Germinal center (tissue), 1 donor: ENCODE data around the gene TERT.
"Not testable (repeated sequence)": the region's sequence is repeated elsewhere in the genome, so short reads cannot be mapped to it uniquely, and the experiment has no call there.

Experiments used
- DNase-seq: peaks from one replicate; pipeline ENCODE4 v3.0.0; 2012; ENCODE audit warnings: mixed read lengths, low spot score

Gene TERT

DNA sequence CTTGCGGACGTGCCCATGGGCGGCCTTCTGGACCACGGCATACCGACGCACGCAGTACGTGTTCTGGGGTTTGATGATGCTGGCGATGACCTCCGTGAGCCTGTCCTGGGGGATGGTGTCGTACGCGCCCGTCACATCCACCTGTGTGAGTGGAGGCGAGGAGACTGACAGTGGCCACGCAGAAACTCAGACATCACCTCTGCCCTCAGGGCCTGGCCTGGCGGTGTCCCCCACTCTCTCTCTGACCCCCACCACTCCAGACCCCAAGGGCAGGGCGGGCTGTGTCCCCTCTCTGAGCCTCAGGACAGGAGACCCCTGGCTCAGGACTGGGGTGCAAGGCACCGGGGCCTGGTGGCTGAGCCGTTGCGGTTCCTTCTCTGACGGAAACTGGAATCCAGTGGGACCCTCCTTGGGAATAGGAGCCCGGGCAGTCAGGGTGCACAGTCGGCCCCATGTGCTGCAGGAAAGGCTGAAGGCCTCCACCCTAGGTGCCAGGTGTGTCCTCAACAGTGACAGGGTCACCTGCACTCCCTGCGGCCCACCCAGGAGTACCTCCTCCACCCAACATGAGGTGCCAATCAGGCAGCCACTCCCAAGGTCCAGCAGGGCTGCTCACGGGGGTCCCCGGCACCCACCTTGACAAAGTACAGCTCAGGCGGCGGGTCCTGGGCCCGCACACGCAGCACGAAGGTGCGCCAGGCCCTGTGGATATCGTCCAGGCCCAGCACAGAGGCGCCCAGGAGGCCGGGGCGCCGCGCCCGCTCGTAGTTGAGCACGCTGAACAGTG, 16.0 kb downstream of the TERT start:
- no peak for DNase-seq

DNA sequence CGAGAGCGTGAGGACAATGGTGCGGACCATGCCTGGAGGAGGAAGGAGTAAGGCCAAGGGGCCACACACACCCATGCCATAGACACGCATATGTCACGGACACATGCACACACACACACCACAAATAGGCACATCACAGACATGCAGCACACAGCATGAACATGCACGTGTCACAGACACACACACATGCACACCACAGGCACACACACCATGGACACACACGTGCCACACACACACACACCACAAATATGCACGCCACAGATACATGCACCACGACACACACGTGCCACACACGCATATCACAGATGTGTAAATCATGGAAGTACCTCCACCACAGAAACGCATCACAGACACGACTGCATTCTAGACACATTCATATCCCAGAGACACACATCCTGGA, 16.7 kb downstream of the TERT start:
- DNase-seq = no peak

DNA sequence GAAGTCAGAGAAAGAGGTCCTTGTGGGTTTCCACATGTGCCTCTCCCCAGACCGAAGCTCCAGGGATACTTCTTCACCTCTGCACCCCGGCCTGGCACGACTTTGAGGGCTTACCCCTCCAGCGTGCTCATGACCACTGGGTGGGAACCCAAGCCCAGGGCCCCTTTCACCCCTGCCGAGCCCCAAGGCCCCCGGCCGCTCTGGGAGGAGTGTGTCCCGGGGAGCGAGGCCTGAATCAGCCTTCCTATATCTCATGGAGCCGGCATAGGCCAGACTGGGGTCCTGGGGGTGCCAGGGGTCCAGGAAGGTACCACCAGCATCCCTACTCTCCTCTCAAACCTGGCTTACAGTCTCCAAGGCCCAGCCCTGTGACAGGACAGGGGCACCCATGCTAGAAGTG, 17.1 kb downstream of the TERT start:
- DNase-seq = no peak

DNA sequence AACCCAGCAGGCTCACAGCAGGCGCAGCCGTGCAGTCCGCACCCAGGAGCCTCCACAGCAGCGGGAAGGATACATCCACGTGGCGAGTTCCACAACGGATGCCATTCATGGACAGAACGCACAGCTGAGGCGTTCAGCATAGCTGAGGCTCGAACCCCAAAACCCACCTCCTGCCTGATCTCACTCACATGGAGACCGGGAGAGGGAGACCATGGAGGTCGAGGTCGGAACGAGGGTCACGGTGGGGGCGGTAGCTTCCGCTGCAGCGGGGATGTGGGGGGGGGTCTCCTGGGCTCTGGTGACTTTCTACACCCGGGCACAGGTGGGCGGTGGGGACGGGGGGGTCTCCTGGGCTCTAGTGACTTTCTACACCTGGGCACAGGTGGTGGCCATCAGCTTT, 17.5 kb downstream of the TERT start:
- no peak for DNase-seq

DNA sequence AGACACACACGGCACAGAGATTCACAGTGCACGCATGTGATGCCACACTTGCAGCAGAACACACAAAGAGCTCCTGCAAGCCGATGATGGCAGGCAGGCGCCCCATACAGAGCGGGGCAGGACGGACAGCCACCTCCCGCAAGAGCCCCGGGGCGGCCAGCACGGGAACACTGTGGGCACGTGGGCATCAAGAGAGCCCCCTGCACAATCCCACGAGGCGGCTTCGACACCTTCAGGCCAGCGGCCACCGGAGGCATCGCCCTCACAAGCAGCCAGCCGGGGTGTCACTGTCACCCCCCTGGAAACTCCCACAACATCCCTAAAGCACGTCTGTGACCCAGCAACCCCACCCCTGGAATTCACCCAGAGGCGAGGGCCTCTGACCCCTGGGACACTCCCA, 17.9 kb downstream of the TERT start:
- no peak for DNase-seq

DNA sequence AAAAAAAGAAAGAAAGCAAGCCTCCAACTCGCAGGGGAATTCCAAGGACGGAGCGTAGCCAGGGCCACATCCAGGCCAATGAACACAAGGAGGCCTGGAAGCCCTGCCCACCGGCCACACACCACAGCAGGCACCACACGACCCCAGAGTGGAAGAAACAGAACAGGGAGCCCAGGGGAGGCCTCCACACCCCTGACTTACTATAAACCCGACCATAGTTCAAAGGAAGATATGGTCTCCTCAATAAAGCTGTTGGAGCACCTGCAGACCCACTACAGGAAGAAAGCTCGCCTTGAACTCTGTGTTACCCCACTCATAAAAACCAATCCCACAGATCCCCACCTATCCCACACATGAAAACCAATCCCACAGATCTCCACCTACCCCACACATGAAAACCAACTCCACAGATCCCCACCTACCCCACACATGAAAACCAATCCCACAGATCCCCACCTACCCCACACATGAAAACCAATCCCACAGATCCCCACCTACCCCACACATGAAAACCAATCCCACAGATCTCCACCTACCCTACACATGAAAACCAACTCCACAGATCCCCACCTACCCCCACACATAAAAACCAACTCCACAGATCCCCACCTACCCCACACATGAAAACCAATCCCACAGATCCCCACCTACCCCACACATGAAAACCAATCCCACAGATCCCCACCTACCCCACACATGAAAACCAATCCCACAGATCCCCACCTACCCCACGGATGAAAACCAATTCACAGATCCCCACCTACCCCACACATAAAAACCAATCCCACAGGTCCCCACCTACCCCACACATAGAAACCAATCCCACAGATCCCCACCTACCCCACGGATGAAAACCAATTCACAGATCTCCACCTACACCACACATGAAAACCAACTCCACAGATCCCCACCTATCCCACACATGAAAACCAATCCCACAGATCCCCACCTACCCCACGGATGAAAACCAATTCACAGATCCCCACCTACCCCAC, 19.2 kb downstream of the TERT start:
- DNase-seq = not testable (repeated sequence)

DNA sequence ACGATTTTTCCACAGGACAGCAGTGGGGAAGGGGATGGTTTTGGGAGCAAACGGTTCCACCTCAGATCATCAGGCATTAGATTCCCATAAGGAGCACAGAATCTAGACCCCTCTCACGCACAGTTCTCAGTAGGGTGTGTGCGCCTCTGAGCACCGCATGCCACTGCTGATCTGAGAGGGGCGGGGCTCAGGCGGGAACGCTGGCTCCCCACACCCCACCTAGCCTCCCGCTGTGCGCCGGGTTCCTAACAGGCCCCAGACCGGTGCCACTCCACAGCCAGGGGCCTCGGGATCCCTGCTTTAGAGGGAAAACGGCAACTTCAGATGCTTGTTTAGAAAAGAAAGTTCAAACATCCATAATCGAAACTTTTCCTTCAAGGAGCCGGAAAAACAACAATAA, 20.4 kb downstream of the TERT start:
- DNase-seq = no peak

DNA sequence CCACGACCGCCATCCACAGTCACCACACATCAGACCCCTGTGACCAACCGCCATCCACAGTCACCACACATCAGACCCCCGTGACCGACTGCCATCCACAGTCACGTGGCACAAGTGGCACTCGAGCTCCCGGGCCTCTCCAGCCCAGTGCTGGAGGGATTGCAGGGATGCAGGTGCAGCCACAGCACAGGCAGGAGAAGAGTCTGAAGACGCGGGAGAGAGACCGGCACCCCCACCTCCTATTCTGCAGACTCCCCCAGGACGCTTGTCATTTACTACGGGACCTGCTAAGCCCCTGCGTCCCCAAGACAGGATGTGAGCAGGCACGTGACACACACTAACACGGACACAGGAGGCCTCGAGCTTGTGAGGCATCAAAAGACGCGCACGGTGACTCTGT, 21.1 kb downstream of the TERT start:
- DNase-seq = no peak

DNA sequence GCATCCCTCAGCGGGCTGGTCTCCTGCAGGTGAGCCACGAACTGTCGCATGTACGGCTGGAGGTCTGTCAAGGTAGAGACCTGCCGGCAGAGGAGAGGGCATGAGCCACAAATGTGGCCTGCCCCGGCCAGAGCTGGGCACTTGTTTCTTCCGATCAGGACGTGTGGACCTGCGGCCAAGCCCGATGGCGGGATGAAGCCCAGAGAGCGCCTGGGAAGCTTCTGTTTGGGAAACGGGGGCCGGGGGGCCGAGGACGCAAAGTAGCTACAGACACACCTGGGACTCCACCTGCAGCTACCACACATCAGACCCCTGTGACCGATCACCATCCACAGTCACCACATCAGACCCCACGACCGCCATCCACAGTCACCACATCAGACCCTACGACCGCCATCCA, 22.7 kb downstream of the TERT start:
- no peak for DNase-seq

DNA sequence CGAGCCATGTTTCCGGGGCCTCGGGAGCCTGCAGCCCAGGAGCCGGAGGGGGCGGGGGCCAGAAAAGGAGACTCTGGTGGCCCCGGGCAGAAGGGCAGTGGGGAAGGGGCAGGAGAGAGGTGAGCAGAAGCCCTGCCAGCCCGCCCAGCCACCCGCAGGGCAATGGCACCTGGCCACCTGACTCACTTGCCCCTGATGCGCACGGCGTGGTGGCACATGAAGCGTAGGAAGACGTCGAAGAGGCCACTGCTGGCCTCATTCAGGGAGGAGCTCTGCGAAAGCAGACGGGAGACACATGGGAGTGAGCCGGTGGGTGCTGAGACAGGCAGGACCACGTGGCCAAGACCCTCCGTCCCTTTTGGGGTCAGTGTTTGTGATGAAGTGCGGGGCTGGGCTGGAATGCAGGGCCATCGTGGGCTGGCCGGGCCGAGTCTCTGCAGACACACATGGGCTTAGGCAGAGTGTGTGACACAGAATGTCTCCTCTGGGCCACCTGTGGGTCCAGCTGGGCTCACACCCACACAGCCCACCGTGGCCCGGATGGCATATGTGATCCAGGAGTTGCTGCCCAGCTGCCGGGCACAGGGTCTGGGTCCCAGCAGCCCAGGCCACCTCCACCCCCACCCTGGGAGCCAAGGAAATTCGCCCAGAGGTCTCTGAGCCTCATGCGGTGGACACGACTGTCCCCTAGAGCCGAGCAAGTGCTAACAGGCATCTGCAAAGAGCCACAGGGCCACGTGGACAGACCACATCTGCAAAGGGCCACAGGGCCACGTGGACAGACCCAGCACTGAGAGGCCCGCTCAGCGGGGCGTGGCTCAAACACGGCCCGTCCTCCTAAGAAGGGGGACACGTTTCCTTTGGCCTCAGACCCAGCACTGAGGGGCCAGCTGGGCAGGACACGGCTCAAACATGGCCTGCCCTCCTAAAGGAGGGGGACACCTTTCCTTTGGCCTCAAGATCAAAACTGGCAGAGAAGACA, 23.6 kb downstream of the TERT start:
- no peak for DNase-seq

DNA sequence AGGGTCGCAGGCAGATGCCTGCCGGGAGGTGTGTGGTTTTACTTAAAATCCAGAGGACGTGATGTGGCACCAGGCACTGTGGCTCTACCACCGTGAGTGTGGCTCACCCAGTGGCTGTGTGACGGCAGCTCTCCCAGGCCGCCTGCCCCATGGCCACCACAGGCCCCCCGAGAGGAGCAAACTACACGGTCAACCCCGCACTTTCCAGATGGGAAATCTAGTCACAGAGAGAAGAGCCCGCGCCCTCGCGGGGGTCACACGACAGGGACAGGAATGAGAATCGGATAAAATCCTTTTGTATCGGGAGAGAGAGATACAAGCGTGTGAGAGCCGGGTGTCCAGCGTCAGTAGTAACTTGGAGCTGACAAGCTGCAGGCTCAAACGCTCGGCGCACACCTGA, 24.4 kb downstream of the TERT start:
- DNase-seq = no peak

DNA sequence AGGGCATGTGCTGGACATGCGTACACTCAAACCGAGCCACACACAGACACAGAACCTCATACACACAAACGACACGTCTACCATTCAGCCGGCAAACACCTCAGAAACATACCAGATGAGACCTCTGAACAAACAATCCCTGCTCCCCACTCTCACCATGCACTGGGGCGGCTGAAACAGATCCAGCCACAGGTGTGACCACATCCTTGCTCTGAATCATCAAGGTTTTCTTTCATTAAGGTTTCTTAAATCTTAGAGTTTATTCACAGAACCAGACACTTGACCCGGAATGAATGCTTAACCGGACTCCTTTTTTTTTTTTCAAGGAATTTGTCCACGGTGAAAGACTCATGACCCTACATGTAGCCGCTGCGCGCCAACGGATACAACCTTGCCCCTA, 26.2 kb downstream of the TERT start:
- no peak for DNase-seq

DNA sequence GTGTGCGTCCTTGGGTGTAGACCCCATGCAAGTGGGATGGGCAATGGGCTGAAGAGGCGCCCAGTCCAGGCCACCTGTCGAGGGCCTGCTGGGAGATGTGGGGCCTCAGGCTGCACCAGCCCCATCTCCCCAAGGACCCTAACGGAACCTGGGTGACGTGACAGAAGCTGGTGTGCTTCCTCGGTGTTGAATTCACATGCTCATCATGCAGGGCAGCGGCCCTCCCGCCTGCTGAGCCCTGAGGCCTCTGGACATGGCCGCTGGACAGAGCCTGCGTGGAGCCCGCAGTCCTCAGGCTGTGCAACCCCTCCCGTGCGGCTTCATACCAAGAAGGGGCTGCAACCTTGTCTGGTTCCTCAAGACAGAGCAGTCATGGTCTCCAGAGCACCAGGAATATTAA, 26.8 kb downstream of the TERT start:
- no peak for DNase-seq

DNA sequence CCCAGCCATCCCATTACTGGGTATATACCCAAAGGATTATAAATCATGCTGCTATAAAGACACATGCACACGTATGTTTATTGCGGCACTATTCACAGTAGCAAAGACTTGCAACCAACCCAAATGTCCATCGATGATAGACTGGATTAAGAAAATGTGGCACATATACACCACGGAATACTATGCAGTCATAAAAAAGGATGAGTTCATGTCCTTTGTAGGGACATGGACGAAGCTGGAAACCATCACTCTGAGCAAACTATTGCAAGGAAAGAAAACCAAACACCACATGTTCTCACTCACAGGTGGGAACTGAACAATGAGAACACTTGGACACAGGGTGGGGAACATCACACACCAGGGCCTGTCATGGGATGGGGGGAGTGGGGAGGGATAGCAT, 27.4 kb downstream of the TERT start:
- DNase-seq = not testable (repeated sequence)

DNA sequence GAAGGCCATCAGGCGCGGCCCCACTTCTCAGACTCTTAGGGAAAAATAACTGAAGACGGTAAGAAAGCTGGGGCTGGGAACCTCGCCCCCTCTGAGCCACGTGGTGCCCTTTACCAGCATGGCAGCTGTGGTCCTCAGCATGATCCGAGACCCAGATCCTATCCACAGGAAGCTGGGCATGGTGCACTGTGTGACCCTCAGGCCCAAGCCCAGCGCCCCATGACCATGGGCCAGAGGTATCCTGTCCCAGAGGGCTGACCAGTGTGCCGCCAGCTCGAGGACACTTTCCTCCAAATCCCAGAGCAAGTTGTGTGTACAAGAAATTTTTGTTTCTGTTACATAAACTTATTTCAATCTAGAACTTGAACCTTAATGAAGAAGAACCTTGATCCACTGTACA, 28.1 kb downstream of the TERT start:
- no peak for DNase-seq

DNA sequence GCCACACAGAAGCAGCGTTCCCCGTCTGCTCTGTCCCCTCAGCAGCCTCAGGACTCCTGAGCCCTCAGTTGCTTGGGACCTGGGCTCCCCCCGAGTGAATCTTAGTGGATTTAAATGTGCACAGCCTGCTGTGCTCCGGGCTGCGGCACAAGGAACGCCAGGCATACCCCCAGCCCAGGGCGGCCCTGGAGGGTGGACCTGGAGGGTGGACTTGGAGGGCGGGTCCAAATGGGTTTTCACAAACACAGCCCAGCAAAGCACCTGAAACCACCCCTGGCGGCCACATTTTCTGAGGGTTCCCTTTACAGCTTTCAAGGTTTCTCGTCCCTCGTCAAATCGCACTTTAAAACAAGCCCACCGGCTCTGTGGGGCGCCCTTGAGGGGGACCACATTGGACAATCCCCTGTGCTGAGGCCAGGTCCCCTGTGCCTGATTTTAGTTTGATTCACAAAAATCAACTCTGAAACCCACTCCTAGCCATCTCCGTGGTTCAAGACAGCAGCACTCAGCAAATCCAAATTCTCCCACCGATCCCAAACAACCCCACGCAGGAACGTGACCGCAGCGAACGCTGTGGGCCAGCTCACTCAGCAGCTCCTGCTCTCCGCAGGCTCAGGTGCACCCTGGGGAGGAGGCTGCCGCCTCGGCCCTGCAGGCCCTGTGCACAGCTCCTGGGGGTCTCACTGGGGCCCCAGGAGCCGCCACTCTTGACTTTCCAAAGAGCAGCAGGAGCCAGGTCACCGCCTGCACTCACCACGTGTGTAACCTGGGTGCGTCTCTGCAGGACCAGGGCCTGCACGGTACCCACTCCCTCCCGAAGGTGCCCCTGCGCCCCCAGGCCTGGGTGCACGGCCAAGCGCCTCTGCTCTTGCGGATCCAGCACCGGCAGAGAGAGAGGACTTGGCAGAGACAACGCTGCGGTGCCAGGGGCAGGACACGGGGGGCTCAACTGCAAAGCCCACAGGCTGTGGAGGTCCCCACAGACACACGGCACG, 29.1 kb downstream of the TERT start:
- no peak for DNase-seq

DNA sequence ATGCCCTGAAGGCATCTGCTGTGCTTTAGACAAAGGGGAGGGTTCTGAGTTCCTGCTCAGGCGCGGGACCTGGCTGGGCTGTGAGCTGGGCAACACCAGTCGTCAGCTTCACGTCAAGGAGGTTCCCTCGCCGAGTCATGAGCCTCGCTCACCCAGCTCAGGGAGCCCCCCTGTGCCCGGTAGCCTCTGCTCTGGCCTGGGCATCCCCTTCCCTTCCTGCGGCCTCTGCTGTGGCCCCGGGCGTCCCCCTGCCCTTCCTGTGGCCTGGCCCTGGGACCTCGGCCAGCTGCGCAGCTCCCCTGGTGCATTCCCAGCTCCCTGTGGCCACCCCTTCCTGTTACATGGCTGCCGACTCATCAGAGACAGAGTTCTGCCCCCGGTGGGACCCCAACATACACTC, 29.8 kb downstream of the TERT start:
- no peak for DNase-seq

DNA sequence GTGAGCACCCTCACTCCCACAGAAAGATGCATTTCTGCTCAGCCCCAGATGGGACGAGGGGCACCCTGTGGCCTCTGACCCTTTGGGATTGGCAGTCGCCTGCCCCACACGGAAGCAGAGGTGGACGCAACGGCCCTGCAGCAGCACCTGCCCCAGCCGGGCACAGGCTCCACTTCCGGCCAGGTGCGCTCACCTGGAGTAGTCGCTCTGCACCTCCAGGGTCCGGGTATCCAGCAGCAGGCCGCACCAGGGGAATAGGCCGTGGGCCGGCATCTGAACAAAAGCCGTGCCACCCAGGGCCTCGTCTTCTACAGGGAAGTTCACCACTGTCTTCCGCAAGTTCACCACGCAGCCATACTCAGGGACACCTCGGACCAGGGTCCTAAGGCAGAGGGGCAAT, 30.7 kb downstream of the TERT start:
- no peak for DNase-seq

DNA sequence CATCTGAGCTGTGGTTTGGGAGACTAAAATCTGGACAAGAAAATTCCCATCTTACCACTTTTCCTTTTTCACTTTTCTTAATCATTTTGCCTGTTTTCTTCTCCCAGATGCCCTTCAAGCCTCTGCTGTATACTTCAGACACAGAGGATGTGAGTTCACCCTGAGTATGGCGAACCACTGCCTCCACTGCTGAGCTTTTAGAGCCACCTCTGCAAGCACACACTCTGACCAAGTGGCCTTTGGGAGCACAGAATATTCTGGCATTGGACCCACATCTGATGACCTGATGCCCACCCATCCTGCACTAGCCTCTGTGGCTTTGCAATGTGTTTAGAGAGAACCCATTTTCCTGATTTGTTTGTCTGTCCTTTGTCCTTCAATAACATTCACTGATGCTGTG, 32.5 kb downstream of the TERT start:
- no peak for DNase-seq

DNA sequence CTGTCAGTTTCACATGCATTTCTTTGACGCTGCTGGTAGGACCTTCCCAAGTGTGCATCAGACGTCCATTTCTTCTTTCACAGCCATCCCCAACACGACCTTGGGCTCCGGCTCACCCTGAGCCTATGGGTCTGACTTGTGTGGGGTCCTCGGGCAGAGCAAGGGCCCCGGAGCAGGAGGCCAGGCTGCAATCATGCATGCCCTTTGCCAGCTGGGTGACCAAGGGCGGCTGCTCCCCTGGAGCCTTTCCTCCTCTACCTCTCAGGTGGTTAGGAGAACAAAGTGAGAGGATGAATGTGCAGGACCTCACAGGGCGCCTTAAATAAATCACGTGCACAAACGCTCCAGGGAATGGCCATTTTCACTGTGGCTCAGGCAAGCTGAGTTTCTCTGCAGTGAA, 33.2 kb downstream of the TERT start:
- DNase-seq = no peak
